RKO (cell line): ENCODE results near the gene SDK2.
A peak's percentile ranks its signal among the peaks of the same experiment; 100 is the strongest.
"Not testable (repeated sequence)": the region's sequence is repeated elsewhere in the genome, so short reads cannot be mapped to it uniquely, and the experiment has no call there.

Experiments
- DNase-seq: peaks from one replicate; pipeline ENCODE4 v3.0.0-alpha.2; 2016; ENCODE audit warnings: low spot score

SDK2 gene

GRCh38 chr17:73480740-73481139 is 163.5 kb downstream of the SDK2 start:
- DNase-seq: no peak

DNA sequence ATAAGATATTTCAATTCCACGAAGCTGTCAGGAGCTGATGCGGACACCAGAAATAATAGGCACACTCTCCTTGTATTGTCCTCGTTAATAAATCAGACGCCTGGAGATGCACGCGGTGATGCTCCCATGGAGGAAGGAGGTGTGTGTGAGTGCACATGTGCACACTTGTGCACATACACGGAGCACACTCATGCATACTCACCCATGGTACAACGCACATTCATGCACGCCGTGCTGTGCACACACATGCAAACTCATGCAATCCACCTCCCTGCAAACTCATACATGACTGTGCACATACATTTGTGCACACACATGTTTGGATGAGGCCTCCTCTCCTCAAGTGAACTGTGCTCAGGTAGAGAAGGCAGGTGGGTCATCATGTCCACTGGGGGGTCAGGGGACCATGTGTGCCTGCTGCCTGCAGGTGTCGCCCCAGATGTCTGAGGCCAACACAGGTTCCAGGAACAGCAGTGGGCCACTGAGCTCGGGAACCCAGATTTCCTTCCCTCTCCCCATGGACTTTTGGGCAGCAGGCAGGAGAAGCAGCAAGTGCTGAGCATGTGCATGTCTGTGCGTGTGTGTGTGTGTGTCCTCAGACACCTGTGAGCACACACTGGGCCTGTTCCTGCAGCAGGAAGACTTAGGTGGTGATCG is 165.3 kb downstream of the SDK2 start:
- no peak for DNase-seq

- no peak for DNase-seq
These were observed 165.9 kb downstream of the SDK2 start for GRCh38 chr17:73478334-73478733.

DNA sequence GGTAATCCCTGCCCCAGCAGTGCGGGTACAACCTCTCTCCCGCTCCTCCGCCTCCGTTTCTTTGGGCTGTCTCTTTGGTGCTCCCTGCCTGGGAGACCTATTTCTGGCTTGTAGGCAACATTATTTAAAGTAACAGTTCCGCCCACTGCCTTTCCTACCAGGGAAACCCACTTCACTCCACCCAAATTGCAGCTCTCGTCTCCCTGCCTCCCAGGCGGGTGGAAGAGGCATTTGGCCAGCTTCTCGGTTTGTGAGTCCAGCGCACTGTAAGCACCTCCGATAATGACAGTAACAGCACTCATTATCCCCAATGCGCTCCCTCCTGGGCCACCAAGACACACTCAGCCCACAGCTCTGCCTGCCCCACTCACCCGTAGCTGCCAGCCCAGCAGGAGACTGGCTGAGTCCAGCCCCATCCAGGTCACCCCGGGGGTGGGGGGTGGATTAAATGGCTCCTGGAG is 167.3 kb downstream of the SDK2 start:
- no peak for DNase-seq

DNA sequence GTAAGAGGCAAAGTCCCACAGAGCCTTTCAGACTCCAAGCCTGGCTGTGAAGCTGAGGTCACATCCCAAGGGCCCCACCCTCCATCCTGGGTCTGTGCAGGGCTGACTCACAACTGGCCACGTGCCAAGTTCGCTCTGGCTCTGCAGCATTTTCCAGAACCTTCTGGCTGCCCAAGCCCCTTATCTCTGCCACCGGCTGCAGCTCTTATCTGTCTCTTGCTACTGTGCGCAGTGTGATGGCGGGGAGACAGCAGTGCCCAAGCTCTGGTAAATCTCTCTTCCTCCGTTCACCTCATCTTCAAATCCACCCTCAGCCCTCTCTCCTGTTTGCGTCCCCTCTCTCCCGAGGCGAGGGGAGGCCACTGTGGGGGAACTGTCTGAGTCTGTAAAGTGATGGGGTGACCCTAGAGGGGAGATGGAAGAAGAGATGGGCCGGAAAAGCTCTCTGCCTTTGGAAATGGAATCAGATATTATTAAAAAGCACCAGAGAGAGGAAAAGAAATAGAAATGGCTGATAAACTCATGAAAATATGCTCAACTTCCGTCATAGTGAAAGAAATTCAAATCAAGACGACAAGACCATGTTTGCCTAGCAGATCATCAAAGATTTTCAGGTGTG is 169.8 kb downstream of the SDK2 start:
- DNase-seq: peak; percentile 62

GRCh38 chr17:73472715-73473114 is 171.5 kb downstream of the SDK2 start:
- not testable (repeated sequence) for DNase-seq

DNA sequence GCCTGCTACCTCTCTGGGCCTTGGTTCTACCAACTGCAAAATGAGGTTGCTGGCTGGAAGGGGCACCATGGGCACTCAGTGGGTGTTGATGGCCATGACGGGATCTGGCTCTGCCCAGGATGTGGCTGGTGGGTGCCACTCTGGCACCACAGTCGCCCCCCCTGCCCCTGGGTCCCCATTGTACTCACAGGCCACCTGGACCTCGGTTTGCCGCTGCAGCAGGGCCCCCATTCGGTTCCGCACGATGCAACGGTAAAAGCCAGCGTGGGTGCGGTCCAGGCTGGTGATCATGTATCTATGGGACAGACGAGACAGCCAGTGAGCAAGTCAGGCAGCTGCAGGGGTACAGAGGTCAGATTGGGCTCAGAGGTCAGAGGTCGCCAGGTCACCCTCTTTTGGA is 172.3 kb downstream of the SDK2 start:
- no peak for DNase-seq

DNA sequence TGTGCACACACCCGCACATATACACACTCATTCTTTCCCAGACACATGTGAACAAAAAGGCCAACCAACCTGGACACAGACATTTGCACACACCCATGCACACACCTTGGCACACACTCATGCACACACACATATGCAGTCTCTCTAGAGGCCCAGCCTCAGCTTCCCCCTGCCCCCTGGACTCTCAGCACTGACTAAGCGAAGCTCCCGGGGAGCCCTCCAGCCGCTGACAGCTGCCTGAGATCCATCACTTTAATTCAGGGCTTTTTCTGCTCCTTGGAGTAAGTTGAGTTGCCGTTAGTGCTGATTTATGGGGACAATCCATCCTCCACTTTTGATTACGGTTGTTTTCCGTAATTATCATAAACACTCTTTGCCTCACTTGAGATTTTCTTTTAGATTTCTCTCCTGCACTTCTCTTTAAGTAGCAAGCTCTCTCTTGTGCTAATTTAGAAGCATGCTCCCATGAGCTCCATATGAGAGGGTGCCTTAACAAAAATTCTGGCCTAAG is 173.9 kb downstream of the SDK2 start:
- no peak for DNase-seq

DNA sequence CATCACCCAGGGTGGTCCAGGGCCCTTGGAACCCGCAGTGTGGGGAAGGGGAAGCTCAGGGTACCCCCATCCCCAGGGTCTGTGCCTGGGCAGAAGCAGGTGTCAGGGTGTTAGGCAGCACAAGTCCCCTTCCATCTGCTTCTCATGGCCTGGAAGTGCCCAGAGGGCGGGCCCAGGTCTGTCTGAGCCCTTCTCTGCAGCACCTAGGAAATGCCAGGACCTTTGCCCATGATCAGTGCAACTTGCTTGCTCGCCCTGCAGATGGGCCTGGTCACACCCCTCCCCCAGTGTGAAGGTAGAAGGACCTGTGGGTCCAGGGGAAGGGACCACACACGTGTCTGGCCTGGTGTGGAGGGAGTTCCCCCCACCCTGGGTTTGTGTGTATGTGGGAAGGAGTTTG is 174.9 kb downstream of the SDK2 start:
- DNase-seq: no peak

DNA sequence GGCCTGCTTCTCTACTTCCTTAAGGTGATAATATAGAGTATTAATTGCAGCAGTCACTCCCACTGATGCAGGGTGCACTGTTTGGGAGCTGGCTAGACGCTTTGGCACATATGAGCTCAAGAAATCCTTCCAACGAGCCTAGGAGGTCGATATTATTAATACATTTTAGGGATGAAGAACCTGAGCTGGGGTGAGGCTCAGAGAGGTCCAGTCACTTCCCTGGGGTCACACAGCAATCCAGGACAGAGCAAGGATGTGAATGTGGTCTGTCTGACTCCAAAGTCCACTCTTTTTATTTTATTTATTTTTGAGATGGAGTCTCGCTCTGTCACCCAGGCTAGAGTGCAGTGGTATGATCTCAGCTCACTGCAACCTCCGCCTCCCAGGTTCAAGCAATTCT is 176.0 kb downstream of the SDK2 start:
- DNase-seq: no peak

DNA sequence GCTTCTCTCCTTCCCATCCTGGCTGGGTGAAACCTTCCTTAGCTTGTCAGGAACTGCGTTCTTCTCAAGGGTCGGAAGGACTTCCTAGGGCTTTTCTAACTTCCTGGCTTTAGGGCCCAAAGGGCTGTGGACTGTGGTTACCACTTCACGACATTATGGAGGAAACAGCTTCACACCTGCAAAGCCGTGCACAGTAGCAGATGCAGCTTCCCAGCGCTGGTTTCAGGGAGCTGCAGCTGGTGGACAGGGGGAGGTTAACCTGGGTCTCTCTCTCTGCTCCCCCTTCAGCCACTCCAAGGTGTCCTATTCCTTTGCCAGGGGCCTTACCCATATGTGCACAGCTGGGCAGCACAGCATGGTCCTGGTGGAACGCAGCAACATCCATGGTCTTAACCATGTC is 176.6 kb downstream of the SDK2 start:
- DNase-seq: no peak

DNA sequence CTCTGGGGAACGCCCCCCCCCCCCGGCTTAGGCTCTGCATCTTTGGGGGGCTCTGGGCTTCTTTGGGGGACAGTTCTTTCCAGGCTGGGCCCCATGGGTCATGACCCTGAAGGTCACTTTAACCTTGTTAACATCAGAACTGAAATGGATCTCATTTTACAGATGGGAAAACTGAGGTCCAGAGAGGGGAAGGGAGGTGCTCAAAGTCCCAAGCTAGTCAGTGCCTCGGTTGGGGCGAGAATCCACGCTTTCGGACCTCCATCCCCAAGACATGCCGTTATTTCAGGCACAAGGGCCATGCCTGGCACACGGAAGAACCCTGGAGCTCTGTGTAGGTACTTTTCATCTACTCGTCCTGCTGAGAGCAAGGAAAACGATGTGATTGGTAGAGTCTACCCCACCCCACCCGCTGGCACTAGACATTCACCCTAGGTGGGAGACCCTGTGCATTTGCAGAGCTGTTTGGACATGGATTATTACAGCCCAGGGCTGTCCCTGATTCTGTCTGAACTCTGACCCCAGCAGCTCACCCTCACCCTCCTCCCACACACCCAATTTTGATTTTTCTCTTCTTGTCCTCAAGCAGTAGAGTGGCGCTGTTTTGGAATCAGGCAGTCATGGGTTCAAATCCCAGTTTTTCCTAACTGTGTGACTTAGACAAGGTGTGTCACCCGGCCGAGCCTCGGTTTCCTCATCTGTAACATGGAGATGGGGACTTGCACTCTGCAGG is 177.4 kb downstream of the SDK2 start:
- DNase-seq: no peak

- no peak for DNase-seq
These were observed 178.4 kb downstream of the SDK2 start for GRCh38 chr17:73465953-73466230.

GRCh38 chr17:73465130-73465952 is 178.9 kb downstream of the SDK2 start:
- DNase-seq: no peak

DNA sequence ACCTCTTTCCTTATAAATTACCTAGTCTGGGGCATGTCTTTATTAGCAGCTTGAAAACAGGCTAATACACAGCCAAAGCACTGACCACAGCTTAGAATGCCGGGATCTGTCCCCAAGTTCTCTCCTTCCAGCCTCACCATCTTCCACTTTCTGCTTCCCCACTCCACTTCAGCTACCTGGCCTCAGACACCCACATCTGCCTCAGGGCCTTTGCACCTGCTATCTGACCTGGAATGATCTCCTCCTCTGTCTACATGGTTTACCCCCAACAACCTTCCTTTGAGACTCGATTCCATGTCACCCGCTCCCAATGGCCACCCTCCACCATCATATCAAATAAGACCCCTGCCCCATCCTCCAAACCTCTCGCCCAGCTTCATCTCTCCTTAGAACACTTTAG is 179.8 kb downstream of the SDK2 start:
- DNase-seq: no peak

GRCh38 chr17:73463821-73464220 is 180.4 kb downstream of the SDK2 start:
- DNase-seq: no peak

DNA sequence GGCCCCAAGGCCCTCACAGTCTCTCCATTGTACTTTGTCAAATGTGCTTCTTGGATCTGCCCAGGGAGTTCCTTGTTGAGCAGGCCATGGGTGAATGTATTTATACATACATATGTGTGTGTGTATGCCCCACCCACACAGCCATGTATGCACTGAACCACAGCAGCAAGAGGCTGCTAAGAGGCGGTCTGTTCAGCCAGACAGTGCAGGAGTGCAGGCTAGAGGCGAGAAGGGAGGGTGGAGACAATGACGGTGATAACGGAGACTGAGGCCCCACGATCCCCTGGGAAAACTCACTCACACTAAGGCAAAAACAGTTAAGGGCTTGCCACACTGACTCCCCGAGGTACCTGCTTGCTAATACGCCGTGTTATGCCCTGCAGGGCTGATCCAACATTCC is 181.4 kb downstream of the SDK2 start:
- no peak for DNase-seq

- no peak for DNase-seq
These were observed 184.3 kb downstream of the SDK2 start for GRCh38 chr17:73459980-73460379.

DNA sequence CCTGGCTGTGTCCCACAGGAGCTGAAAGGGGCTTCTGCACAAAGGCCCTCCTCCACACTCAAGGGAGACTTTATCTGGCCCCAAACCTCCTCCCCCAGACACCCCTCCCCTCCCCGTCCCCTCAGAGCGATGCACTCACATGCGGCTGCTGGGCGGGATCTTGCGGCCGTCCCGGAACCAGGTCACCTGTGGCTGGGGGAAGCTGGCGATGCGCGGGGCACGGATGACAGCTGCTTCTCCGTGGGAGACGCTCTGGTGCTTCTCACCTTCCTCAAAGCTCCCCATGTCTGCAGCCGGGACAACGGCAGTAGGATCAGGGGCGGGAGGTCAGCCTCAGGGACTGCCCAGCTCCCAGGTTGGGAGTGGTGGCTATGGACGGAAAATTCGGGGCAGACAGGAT is 188.5 kb downstream of the SDK2 start:
- no peak for DNase-seq

GRCh38 chr17:73455050-73455687 is 189.1 kb downstream of the SDK2 start:
- no peak for DNase-seq

- DNase-seq: not testable (repeated sequence)
These were observed 190.8 kb downstream of the SDK2 start for GRCh38 chr17:73453494-73453893.

DNA sequence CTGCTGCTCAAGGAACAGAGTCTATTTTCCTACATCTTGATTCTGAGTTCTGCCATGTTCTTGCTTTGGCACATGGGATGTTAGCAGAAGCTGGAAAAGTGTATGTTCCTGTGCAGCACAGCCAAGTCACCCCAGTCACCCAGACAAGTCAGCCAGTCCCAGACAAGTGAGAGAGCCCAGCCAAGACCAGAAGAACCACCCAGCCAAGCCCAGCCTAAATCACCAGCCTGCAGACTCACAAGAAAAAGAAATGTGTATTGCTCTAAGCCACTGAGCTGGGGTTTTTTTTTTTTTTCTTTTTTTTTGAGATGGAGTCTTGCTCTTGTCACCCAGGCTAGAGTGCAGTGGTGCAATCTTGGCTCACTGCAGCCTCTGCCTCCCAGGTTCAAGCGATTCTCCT is 191.2 kb downstream of the SDK2 start:
- no peak for DNase-seq
